GM12873 (cell line): ENCODE measurements around the gene VOPP1.

Source experiments
- CTCF ChIP-seq: IDR thresholded peaks from 2 replicates; pipeline ENCODE4 v1.5.1; 2012; ENCODE audit warnings: low read depth, mild to moderate bottlenecking, moderate library complexity, low read length, control low read depth; ENCODE audit not compliant: insufficient read depth; ENCODE audit errors: missing control alignments

The VOPP1 gene

GRCh38 chr7:55470261-55470660 lies 102.0 kb downstream of the VOPP1 start:
- TF ChIP-seq CTCF = no peak

- no peak for TF ChIP-seq CTCF
These were observed 102.6 kb downstream of the VOPP1 start for GRCh38 chr7:55469721-55470120.

- no peak for TF ChIP-seq CTCF
These were observed 103.0 kb downstream of the VOPP1 start for GRCh38 chr7:55469271-55469681.

- no peak for TF ChIP-seq CTCF
These were observed 103.8 kb downstream of the VOPP1 start for GRCh38 chr7:55468495-55468894.

GRCh38 chr7:55467047-55467593 lies 105.2 kb downstream of the VOPP1 start:
- TF ChIP-seq CTCF = no peak

GRCh38 chr7:55465691-55466090 lies 106.6 kb downstream of the VOPP1 start:
- no peak for TF ChIP-seq CTCF

GRCh38 chr7:55464422-55464821 lies 107.9 kb downstream of the VOPP1 start:
- no peak for TF ChIP-seq CTCF
